Activated naive CD4-positive, alpha-beta T cell treated with anti-CD3 and anti-CD28 coated beads for 36 hours (primary cell): ENCODE results near the gene MAGEF1. TPM values are rescaled to one million over a fixed set of nuclear protein-coding genes. Genes with fewer than 3 reads are reported as not detected.

Experiments
- CTCF ChIA-PET: fragments of 350-600 bp; sonication (Branson Sonifier 250); formaldehyde crosslinking; loops from one replicate; lab custom pipeline; 2021; ENCODE audit warnings: antibody characterized with exemption; lab: Charles Lee
- DNase-seq: peaks from one replicate; pipeline ENCODE4 v3.0.0-alpha.2; 2020
- H3K27ac Mint-ChIP-seq: one replicate; pipeline ENCODE4 v1.8.0; 2021; ENCODE audit warnings: mild to moderate bottlenecking, mixed read lengths
- H3K27me3 Mint-ChIP-seq: one replicate; pipeline ENCODE4 v1.8.0; 2021; ENCODE audit warnings: low read depth, mixed read lengths
- H3K36me3 Mint-ChIP-seq: one replicate; pipeline ENCODE4 v1.8.0; 2021; ENCODE audit warnings: low read depth, mixed read lengths
- H3K4me1 Mint-ChIP-seq: one replicate; pipeline ENCODE4 v1.8.0; 2021; ENCODE audit warnings: low read depth, mixed read lengths
- H3K4me3 Mint-ChIP-seq: one replicate; pipeline ENCODE4 v1.8.0; 2021; ENCODE audit warnings: mild to moderate bottlenecking, moderate library complexity, mixed read lengths
- H3K9me3 Mint-ChIP-seq: one replicate; pipeline ENCODE4 v1.8.0; 2021; ENCODE audit warnings: mixed read lengths
- intact Hi-C: fragments of 100-400 bp; cut with micrococcal nuclease; formaldehyde crosslinking; loops from one replicate; pipeline ENCODE4 v1.15.1; 2023
- total RNA-seq, 2 experiments: library from RNA; stranded (reverse); gene quantifications; one replicate each; pipeline ENCODE4 v1.2.3, GENCODE V29; 2021

The MAGEF1 gene
- total RNA-seq, 2 experiments from 2014 or later, result 17.4 to 18.1 TPM

DNA sequence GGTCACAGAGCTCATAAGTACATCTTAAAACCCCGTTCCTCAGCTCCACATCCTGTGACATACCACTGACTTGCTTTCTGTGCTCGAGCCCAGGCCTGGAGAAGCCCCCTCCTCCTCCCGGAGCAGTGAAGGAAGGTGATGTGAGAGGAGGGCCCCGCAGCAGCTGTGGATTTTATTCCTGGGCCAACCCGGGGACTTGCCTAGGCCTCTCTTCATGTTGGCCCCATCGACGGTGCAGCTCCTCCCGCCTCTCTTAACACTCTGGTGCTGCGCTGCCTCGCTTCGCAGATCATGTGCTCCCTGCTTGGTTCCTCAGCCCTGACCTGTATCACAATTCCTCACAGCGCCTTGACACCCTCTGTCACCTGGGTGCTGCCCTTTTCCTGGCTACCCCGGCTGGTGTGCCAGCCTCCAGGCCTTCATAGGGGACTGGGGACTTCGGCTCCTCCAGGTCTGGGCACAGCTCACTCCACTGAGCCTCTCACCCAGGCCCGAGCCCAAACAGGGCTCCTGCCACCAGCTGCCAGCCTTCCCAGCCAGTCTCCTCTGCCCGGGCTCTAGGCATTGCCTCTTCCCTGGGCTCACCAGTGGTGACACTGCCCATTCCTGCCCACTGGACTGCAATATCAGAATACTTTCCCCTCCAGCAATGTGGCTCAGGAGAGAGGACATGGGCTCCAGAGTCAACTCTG is 21.5 kb downstream of the MAGEF1 start:
- intact Hi-C loops, result no loop called here
- DNase-seq, result no peak
- no peak overlapping the region for H3K4me3 Mint-ChIP-seq
- no peak overlapping the region for H3K27ac Mint-ChIP-seq
- H3K36me3 Mint-ChIP-seq, result no peaks in the 10 kb centered on the region
- CTCF ChIA-PET, result no interaction called here
- H3K4me1 Mint-ChIP-seq, result no peaks in the 10 kb centered on the region
- H3K27me3 Mint-ChIP-seq, result no peaks in the 10 kb centered on the region
- no peaks in the 10 kb centered on the region for H3K9me3 Mint-ChIP-seq

DNA sequence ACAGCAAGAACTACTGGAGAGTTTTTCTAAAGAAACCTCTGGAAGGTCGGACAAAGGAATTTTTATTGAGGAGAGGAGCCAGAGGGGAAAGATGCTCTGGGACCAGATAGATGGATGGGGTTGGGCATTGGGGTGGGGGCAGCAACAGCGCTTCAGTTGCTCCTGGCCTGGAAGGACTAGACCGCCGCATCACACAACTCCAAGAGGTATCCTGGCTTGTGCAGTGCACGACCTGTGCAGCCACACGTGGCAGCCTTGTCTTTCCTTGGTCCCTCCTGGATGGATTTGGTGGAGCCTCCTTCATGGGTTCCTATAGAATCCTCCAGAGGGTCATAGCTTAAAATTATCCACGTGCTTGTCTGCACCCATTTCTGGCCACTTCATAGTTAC is 23.0 kb downstream of the MAGEF1 start:
- H3K9me3 Mint-ChIP-seq, result no peaks in the 10 kb centered on the region
- intact Hi-C loops, result no loop called here
- H3K4me3 Mint-ChIP-seq, result no peak overlapping the region
- CTCF ChIA-PET, result interaction anchor here (0.8 to 0.9 kb wide), 2 partner anchors 9 to 127 kb away, joined by 3 to 4 read pairs; partner anchors contain the start of gene EPHB3
- no peaks in the 10 kb centered on the region for H3K4me1 Mint-ChIP-seq
- no peak for DNase-seq
- H3K27ac Mint-ChIP-seq, result no peak overlapping the region
- no peaks in the 10 kb centered on the region for H3K36me3 Mint-ChIP-seq
- no peaks in the 10 kb centered on the region for H3K27me3 Mint-ChIP-seq

DNA sequence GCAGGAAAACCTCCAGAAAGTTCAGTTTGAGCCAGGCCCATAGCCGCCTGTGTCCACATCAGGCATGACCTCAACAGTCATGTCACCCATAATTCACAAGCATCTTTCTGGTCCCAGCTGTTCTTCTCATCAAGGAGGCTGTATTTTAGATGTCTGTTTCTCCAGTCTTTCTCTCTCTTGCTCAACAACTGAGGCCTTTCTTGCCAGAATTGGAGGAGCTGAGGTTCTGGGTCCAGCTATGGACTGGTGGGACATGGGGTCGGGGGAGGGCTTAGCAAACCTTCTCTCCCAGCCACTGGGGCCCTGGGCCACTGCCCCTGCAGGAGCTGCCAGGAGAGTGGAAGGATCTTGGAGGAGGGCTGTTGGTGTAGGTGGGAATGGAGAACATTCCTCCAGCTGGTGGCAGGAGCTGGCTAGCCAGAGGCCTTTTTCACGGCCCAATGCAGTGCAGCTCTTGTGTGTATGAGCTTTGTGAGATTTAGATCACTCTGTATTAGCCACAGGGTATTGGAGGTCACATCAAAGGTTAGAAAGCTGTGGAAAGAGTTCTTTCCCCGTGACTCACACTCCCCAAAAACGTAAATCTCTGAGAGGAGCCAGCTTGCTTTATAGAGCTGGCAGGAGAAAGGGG is 23.5 kb downstream of the MAGEF1 start:
- H3K27ac Mint-ChIP-seq, result no peak overlapping the region
- no peak overlapping the region for H3K4me3 Mint-ChIP-seq
- DNase-seq, result no peak
- no peaks in the 10 kb centered on the region for H3K9me3 Mint-ChIP-seq
- H3K4me1 Mint-ChIP-seq, result no peaks in the 10 kb centered on the region
- CTCF ChIA-PET, result interaction anchor here (0.9 kb wide), 1 partner anchor 8 kb away, joined by 3 read pairs; no protein-coding TSS in a partner anchor
- H3K27me3 Mint-ChIP-seq, result no peaks in the 10 kb centered on the region
- no peaks in the 10 kb centered on the region for H3K36me3 Mint-ChIP-seq
- intact Hi-C loops, result no loop called here

DNA sequence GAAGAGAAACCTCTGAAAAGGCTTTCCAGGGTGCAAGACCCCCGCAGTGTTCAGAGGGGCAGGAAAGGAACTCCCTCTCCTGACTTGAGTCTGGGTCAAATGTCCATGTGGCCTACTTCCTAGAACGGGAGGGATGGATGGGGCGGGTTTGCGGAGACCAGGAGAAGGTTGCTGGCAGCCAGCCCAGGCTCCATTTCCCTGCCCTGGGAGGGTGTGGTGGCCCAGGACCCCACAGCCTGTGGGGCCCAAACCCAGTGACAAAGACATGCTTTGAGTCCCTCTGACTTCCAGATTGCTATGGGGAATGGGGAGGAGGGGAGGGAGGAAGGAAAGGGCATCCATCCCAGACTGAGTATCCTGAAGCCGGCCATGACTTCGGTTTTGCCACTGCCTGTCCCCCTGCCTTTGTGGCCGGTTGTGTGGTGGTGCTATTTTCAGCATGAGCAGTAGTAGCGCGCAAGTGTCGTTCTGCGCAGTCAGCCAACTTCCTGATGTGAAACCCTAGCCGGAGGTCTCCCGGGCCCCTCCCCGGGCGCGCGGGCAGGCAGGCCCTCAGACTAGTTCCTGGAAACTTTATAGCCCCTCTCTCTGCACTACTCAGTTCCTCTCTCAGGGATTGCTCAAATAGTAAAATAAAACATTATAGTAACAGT is 24.4 kb downstream of the MAGEF1 start:
- H3K4me3 Mint-ChIP-seq, result no peak overlapping the region
- intact Hi-C loops, result no loop called here
- no peaks in the 10 kb centered on the region for H3K4me1 Mint-ChIP-seq
- no peak overlapping the region for H3K27ac Mint-ChIP-seq
- CTCF ChIA-PET, result no interaction called here
- no peak for DNase-seq
- H3K27me3 Mint-ChIP-seq, result no peaks in the 10 kb centered on the region
- H3K36me3 Mint-ChIP-seq, result no peaks in the 10 kb centered on the region
- no peaks in the 10 kb centered on the region for H3K9me3 Mint-ChIP-seq

DNA sequence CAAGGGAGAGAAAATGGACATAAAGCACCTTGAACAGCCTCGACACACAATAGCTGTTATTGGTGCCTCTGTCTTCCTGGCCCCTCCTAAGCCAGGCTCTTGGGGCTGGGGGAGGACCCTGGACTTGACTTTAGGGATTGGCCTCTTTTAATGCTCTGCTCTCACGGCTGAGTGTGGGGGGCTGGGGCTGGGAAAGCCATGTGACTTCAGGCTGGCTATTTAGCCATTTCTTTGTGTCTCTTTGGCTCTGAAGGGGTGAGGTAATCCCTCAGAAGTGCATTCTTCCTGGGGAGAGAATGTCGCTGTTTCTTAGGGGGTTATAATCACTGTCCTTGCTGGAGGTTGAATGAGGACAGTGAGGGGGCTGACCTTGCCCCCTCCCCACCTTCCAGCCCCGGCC is 26.2 kb downstream of the MAGEF1 start:
- H3K4me1 Mint-ChIP-seq, result no peaks in the 10 kb centered on the region
- CTCF ChIA-PET, result no interaction called here
- no peaks in the 10 kb centered on the region for H3K9me3 Mint-ChIP-seq

DNA sequence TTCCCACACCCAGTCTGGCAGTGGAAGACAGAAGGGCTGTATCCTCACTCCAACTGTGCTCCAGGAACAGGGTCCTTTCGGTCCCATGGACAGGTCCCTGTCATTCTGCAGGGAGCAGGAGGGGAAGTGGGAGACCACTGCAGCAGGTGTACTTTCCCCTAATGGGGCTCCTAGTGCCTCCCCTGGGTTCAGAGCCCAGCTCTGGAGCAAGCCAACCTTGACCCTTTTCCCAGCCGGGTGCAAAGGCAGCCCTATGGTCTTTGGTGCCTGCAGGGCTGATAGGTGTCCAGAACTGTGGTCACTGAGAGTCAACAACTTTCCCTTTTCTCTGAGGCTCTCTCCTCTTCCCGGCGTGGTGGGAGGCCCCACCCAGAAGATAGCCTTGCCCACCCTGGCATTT is 26.8 kb downstream of the MAGEF1 start:
- DNase-seq, result no peak
- no peaks in the 10 kb centered on the region for H3K27me3 Mint-ChIP-seq
- no peak overlapping the region for H3K27ac Mint-ChIP-seq
- CTCF ChIA-PET, result no interaction called here
- no peak overlapping the region for H3K4me3 Mint-ChIP-seq
- no peaks in the 10 kb centered on the region for H3K4me1 Mint-ChIP-seq
- intact Hi-C loops, result no loop called here
- no peaks in the 10 kb centered on the region for H3K36me3 Mint-ChIP-seq
- H3K9me3 Mint-ChIP-seq, result no peaks in the 10 kb centered on the region

More for the DNA sequence above, 26.2 kb downstream of the MAGEF1 start:
- intact Hi-C loops, result no loop called here
- H3K27me3 Mint-ChIP-seq, result no peaks in the 10 kb centered on the region
- no peak for DNase-seq
- H3K36me3 Mint-ChIP-seq, result no peaks in the 10 kb centered on the region
- H3K27ac Mint-ChIP-seq, result no peak overlapping the region
- no peak overlapping the region for H3K4me3 Mint-ChIP-seq

DNA sequence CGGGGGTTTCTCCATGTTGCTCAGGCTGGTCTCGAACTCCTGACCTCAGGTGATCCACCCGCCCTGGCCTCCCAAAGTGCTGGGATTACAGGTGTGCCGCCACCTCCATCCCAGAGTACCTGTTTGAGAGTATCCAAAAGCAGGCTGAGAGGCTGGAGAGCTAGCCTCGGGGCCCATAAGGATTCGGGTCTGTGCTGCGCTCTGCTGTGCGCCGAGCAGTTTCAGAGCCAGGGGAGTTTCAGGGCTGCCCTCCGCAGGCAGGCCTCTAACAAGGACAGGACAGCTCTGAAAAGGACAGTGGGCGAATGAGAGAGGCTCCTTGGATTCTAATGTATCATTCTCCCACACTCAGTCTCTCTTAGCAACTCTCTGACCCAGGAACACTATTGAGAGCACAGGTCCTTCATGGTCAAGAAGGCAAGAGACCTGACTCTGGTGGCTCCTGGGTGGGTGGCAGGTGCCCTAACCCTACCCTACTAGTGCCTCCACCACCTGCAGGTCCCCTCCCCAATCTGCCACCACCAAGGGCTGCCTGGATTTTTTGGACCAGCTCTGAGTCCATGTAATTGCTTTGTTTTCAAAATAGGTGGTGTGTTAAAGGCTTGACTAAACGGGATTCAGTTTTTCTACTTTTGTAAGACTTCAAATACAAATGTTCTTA is 27.8 kb downstream of the MAGEF1 start:
- no peak overlapping the region for H3K27ac Mint-ChIP-seq
- no peak overlapping the region for H3K4me3 Mint-ChIP-seq
- H3K4me1 Mint-ChIP-seq, result no peaks in the 10 kb centered on the region
- no peak for DNase-seq
- H3K9me3 Mint-ChIP-seq, result no peaks in the 10 kb centered on the region
- intact Hi-C loops, result no loop called here
- H3K27me3 Mint-ChIP-seq, result no peaks in the 10 kb centered on the region
- no peaks in the 10 kb centered on the region for H3K36me3 Mint-ChIP-seq
- CTCF ChIA-PET, result no interaction called here

DNA sequence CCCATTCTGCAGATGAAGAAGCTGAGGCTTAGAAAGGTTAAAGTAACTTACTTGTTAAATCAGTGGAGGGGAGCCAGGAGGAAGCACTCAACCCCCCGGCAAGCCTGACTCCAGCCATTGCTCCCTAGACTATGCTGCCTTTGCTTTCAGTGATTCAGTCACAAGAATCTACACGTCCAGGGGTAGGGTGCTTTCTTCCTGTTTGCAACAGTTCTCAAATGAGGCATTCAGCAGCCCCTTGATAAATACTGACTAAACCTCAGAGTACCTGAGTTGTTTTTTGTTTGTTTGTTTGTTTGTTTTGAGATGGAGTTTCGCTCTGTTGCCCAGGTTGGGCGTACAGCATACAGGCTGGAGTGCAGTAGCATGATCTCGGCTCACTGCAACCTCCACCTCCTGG is 28.6 kb downstream of the MAGEF1 start:
- Mint-ChIP-seq H3K9me3 (no peaks in the 10 kb centered on the region), H3K27ac (no peak overlapping the region), H3K4me1 (no peaks in the 10 kb centered on the region), H3K36me3 (no peaks in the 10 kb centered on the region), H3K27me3 (no peaks in the 10 kb centered on the region), H3K4me3 (no peak overlapping the region)
- intact Hi-C loops, result no loop called here
- CTCF ChIA-PET, result no interaction called here
- no peak for DNase-seq

DNA sequence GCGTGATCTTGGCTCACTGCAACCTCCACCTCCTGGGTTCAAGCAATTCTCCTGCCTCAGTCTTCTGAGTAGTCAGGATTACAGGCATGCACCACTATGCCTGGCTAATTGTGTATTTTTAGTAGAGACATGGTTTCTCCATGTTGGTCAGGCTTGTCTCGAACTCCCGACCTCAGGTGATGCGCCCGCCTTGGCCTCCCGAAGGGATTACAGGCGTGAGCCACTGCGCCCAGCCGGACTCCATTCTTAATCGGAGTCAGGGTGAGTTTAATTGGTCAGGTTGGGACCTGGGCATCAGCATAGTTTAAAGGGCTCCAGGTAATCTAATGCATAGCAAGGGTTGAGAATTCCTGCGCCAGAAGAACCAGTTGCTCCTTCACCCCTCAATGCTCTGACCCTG is 29.2 kb downstream of the MAGEF1 start:
- no peak for DNase-seq
- CTCF ChIA-PET, result no interaction called here
- H3K4me1 Mint-ChIP-seq, result no peaks in the 10 kb centered on the region
- no peak overlapping the region for H3K4me3 Mint-ChIP-seq
- no peak overlapping the region for H3K27ac Mint-ChIP-seq
- H3K27me3 Mint-ChIP-seq, result no peaks in the 10 kb centered on the region
- H3K36me3 Mint-ChIP-seq, result no peaks in the 10 kb centered on the region
- H3K9me3 Mint-ChIP-seq, result no peaks in the 10 kb centered on the region
- intact Hi-C loops, result no loop called here

DNA sequence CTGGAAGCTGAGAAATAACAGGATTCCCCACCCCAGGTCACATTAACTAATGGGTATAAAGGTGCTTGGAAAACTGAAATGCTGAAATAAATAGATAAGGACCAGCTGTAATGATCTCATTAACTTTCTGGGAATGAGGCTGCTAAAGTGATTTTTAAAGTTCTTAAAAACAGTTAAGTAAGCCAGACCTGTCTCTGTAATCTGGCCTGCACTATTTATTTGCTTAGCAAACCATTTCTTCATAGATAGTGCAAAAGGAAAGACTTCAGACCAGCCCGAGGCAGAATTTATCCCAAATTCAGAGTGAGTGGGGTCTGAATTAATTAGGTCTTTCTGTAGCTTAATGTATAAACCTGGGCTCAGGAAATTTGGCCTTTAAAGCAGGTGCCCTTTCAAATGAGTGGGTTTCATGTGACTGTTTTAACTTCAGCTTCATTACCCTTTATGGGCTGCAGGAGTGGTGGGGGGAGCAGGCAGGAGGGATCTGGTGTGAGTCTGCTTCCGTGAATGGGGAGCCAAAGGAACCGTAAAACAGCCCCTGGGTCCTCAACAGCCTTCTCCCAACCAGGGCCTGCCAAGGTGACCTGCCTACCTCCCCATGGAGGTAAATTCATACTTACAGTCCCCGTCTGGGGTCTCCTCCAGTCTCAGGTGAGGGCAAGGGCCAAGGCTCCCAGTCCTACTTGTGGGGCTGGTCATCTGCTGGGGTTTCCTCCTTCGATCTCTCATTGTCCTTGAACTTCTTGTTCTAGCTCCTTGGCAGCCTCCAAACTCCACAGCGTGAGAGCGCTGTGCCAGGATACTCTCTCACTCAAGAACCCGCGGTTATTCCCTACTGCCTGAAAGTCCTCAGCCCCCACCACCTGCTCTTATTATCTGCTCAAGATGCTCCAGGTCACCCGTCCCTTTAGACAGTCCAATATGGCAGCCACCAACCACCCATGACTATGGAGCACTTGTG is 31.2 kb downstream of the MAGEF1 start:
- no peak overlapping the region for H3K27ac Mint-ChIP-seq
- H3K36me3 Mint-ChIP-seq, result no peaks in the 10 kb centered on the region
- CTCF ChIA-PET, result interaction anchor here (0.7 kb wide), 1 partner anchor 8 kb away, joined by 3 read pairs; no protein-coding TSS in a partner anchor

DNA sequence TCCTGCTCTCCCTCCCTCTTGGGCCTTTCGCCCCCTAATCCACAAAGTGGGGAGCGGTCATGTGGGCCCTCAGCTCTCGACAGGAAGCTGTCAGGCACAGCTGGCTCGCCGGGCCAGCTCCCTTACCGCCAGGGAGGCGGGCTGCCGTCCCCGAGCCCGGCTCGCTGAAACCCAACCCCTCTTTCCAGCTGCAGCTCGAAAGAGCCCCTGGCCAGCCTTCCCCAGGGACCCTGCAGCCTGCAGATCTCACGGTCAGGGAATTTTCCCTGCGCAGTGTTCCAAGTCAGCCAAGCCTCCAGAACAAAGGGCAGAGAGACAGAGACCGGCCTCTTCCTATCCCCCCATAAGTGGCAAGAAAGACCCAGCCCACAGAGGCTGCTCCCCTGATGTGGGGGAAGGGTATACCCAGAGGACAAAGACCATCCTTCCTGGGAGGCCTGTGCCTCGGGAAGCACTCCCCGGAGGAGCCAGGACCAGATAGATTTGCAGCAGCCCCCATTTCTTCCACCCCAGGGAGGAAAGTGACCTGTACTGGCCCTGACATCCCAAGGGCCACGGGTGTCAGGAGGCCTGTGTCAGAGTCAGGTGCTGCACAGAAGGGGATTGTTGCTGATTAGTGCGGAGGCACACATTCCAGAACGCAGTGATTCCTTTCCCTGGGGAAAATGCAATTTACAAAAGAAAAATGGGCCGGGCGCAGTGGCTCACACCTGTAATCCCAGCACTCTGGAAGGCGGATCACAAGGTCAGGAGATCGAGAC is 32.6 kb downstream of the MAGEF1 start:
- intact Hi-C loops, result no loop called here
- H3K27ac Mint-ChIP-seq, result no peak overlapping the region
- no peaks in the 10 kb centered on the region for H3K36me3 Mint-ChIP-seq
- CTCF ChIA-PET, result interaction anchor here (0.7 to 0.8 kb wide), 2 partner anchors 10 to 118 kb away, joined by 3 read pairs; partner anchors contain the start of gene EPHB3
- no peak for DNase-seq
- no peak overlapping the region for H3K4me3 Mint-ChIP-seq
- peaks cover 2% of the 10 kb centered on the region for H3K27me3 Mint-ChIP-seq
- H3K4me1 Mint-ChIP-seq, result no peaks in the 10 kb centered on the region
- H3K9me3 Mint-ChIP-seq, result no peaks in the 10 kb centered on the region

More for the DNA sequence above, 31.2 kb downstream of the MAGEF1 start:
- no peaks in the 10 kb centered on the region for H3K9me3 Mint-ChIP-seq
- DNase-seq, result no peak
- peaks cover 2% of the 10 kb centered on the region for H3K27me3 Mint-ChIP-seq
- intact Hi-C loops, result no loop called here
- H3K4me3 Mint-ChIP-seq, result no peak overlapping the region
- H3K4me1 Mint-ChIP-seq, result no peaks in the 10 kb centered on the region
